ENCODE results near the gene FTSJ3.
A peak's percentile ranks its signal among the peaks of the same experiment; 100 is the strongest.

Gene FTSJ3

DNA sequence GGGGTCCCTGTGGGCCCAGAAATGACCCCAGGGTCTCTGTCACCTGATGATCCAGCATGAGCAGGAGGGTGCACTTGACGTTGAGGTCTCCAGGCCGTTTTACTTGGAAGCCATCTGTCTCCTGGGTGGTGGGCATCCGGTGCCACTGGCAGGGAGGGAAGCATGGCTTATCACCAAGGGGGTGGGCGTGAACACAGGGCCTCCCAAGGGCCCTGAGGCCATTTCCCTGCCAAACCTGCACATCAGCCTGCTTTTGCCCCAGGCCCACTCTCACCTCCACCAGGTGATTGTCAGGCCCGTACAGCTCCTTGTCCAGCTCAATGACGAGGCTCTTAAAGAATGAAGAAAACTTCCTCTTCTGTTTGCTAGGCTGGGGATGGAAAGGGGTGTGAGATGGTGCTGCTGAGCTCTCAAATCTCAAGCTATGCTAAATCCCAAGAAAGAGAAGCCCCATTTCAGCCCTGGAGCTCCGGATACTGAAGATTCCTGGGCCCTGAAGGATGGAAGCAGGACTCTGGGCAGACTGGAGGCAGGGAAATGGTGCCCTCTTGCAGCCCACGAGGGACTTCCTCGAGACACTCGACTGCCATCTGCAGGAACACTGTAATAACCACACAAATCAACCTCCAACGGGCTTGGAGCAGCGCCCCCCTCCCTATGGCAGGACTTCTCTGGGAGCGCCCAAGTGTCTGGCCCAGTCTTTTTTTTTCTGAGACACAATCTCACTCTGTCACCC is 7.1 kb upstream of the FTSJ3 start:
- H3K27ac ChIP-seq (ENCODE audit: low read length) = no peak overlapping the region
- peak; percentile 83 for DNase-seq
- no peak overlapping the region for H2AFZ ChIP-seq (ENCODE audit: low read length)
- peaks cover 7% of the 10 kb centered on the region; the same call in 1 of the 2 replicates for H3K36me3 ChIP-seq (replicated peaks; ENCODE audit: insufficient read depth, low read length)
- H3K4me1 ChIP-seq (ENCODE audit: low read length) = peaks cover 6% of the 10 kb centered on the region; the same call in 1 of the 2 replicates
- H3K9me3 ChIP-seq (replicated peaks; ENCODE audit: insufficient read depth, low read length) = no peaks in the 10 kb centered on the region
- no peaks in the 10 kb centered on the region for H3K9me2 ChIP-seq (replicated peaks; ENCODE audit: insufficient read depth, low read length)
- no peaks in the 10 kb centered on the region for H3K27me3 ChIP-seq (replicated peaks; ENCODE audit: insufficient read depth, low read length)
- no peak overlapping the region for H3K4me2 ChIP-seq (ENCODE audit: low read depth, low read length)
- H4K20me1 ChIP-seq (ENCODE audit: insufficient read depth, low read length) = no peaks in the 10 kb centered on the region
- H3K4me3 ChIP-seq (ENCODE audit: low read length) = no peak overlapping the region
- H3K9ac ChIP-seq (ENCODE audit: low read length) = no peak overlapping the region
- TF ChIP-seq, protein P1, sequence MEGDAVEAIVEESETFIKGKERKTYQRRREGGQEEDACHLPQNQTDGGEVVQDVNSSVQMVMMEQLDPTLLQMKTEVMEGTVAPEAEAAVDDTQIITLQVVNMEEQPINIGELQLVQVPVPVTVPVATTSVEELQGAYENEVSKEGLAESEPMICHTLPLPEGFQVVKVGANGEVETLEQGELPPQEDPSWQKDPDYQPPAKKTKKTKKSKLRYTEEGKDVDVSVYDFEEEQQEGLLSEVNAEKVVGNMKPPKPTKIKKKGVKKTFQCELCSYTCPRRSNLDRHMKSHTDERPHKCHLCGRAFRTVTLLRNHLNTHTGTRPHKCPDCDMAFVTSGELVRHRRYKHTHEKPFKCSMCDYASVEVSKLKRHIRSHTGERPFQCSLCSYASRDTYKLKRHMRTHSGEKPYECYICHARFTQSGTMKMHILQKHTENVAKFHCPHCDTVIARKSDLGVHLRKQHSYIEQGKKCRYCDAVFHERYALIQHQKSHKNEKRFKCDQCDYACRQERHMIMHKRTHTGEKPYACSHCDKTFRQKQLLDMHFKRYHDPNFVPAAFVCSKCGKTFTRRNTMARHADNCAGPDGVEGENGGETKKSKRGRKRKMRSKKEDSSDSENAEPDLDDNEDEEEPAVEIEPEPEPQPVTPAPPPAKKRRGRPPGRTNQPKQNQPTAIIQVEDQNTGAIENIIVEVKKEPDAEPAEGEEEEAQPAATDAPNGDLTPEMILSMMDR (IDR thresholded peaks at IDR 0.05; ENCODE audit: low read length) = peak; percentile 73
- TF ChIP-seq EZH2 (optimal IDR thresholded peaks at IDR 0.05; ENCODE audit: low read depth, low read length) = no peak
- H3F3A ChIP-seq (ENCODE audit: insufficient read depth, low read length) = peaks cover 11% of the 10 kb centered on the region; the same call in 1 of the 2 replicates
- H3K79me2 ChIP-seq (ENCODE audit: low read length) = peaks cover 64% of the 10 kb centered on the region

DNA sequence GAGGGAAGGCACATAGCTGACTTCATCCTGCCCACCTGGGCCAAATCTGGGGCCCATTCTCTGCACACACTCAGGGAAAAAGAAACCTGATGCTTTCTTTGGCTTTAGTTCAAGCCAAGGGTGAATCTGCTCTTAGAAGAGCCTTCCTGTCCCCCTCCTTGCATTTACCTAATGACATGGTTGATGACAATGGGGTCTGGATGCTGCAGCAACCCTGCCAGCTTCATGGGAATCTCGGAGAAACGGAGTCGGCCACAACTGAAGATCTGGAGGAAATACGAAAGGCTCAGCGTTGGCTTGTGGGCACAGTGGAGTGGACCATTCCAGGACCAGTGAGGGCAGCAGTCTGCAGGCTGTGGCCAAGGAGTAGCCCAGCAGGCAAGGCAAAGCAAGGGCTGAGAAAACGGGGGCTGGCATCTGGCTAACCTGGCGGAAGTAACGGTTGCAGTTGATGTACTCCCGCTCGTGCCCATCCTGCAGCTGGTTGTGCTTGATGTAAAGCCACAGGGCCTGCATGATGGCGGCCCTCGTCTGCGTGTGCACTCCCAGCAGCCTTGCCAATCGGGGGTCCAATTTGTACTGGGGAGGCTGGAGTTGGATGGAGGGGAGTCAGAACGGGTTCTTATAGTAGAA is 6.4 kb upstream of the FTSJ3 start:
- Histone ChIP-seq H3F3A (ENCODE audit: insufficient read depth, low read length) (peaks cover 11% of the 10 kb centered on the region; the same call in 1 of the 2 replicates), H3K27ac (ENCODE audit: low read length) (no peak overlapping the region), H3K4me2 (ENCODE audit: low read depth, low read length) (no peak overlapping the region), H3K9me3 (replicated peaks; ENCODE audit: insufficient read depth, low read length) (no peaks in the 10 kb centered on the region), H3K27me3 (replicated peaks; ENCODE audit: insufficient read depth, low read length) (no peaks in the 10 kb centered on the region), H3K4me3 (ENCODE audit: low read length) (no peak overlapping the region), H3K36me3 (replicated peaks; ENCODE audit: insufficient read depth, low read length) (peaks cover 7% of the 10 kb centered on the region; the same call in 1 of the 2 replicates), H2AFZ (ENCODE audit: low read length) (no peak overlapping the region), H4K20me1 (ENCODE audit: insufficient read depth, low read length) (no peaks in the 10 kb centered on the region), H3K4me1 (ENCODE audit: low read length) (peaks cover 8% of the 10 kb centered on the region), H3K9me2 (replicated peaks; ENCODE audit: insufficient read depth, low read length) (no peaks in the 10 kb centered on the region), H3K79me2 (ENCODE audit: low read length) (peaks cover 64% of the 10 kb centered on the region), H3K9ac (ENCODE audit: low read length) (no peak overlapping the region)
- no peak for TF ChIP-seq EZH2phosphoT487 (IDR thresholded peaks at IDR 0.05; ENCODE audit: low read length)
- TF ChIP-seq, protein P1 (IDR thresholded peaks at IDR 0.05; ENCODE audit: low read length) = no peak
- TF ChIP-seq EZH2 (optimal IDR thresholded peaks at IDR 0.05; ENCODE audit: low read depth, low read length) = no peak
- DNase-seq = no peak

DNA sequence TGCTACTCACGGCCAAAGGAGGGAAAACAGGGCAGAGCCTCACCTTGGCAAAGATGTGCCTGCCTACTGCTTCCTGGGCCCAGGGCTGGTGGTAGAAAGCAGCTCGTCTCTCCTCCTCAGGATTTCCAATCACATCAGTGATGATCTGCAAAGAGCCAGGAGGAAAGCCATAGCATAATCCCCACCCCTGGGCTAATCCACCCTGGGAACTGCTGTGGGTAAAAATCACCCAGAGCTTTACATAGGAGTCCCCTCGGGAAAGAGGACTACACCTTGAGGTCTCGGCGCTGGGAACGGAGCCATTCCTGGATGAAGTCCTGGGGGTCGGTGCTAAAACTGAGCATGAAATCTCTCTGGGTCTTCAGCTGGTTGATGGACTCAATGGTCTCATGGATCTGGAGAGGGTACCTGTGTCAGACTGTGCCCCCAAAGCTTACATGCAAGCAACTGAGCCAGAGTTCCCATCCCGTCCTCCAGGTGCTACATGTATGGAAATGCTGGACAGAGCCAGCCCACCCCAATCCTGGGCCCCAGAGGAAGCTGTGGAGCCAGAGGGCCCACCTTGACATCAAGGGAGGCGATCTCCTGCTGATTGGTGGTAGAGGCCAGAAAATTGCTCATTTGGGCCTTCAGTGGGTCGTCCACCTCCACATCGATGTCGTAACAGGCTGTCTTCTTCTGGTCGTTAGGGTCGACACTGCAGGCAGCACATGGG is 5.7 kb upstream of the FTSJ3 start:
- H3K4me3 ChIP-seq (ENCODE audit: low read length) = no peak overlapping the region
- H4K20me1 ChIP-seq (ENCODE audit: insufficient read depth, low read length) = no peaks in the 10 kb centered on the region
- peaks cover 7% of the 10 kb centered on the region; the same call in 1 of the 2 replicates for H3K36me3 ChIP-seq (replicated peaks; ENCODE audit: insufficient read depth, low read length)
- H3K4me2 ChIP-seq (ENCODE audit: low read depth, low read length) = no peak overlapping the region
- H3K27ac ChIP-seq (ENCODE audit: low read length) = no peak overlapping the region
- peaks cover 12% of the 10 kb centered on the region for H3K4me1 ChIP-seq (ENCODE audit: low read length)
- no peaks in the 10 kb centered on the region for H3K27me3 ChIP-seq (replicated peaks; ENCODE audit: insufficient read depth, low read length)
- no peak overlapping the region for H3K9ac ChIP-seq (ENCODE audit: low read length)
- no peaks in the 10 kb centered on the region for H3K9me2 ChIP-seq (replicated peaks; ENCODE audit: insufficient read depth, low read length)
- H3K79me2 ChIP-seq (ENCODE audit: low read length) = peaks cover 64% of the 10 kb centered on the region
- TF ChIP-seq EZH2phosphoT487 (IDR thresholded peaks at IDR 0.05; ENCODE audit: low read length) (no peak), EZH2 (optimal IDR thresholded peaks at IDR 0.05; ENCODE audit: low read depth, low read length) (no peak)
- TF ChIP-seq, protein P1 (IDR thresholded peaks at IDR 0.05; ENCODE audit: low read length) = no peak
- no peaks in the 10 kb centered on the region for H3K9me3 ChIP-seq (replicated peaks; ENCODE audit: insufficient read depth, low read length)
- peaks cover 11% of the 10 kb centered on the region; the same call in 1 of the 2 replicates for H3F3A ChIP-seq (ENCODE audit: insufficient read depth, low read length)
- no peak overlapping the region for H2AFZ ChIP-seq (ENCODE audit: low read length)
- DNase-seq = no peak
